HG03095 (cell line): Measurements from ENCODE around the gene BPIFB6.

Experiments used
- ATAC-seq: cut with Tn5 transposase; IDR thresholded peaks from one replicate; pipeline ENCODE4 v1.9.1; 2021; ENCODE audit warnings: moderate library complexity; ENCODE audit not compliant: unreplicated experiment

The BPIFB6 gene

DNA sequence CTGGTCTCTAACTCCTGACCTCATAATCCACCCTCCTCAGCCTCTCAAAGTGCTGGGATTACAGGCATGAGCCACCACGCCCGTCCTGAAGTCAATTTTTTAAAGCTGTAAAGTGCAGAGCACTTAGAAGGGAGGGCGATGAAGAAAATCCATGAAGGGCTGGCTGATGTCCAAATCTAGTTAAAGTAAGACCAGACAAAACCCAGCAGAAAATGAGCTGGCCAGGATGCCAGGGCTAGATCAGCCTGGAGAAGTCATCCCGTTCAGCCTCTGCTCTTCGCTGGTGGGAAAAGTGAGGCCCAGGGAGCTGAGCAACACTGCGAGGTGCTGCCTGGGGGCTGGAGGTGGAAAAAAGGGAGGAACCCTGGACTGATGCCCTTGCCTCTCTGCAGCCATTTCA is 51.1 kb downstream of the BPIFB6 start:
- no peak for ATAC-seq

- no peak for ATAC-seq
Observed at GRCh38 chr20:33083544-33084340, 52.3 kb downstream of the BPIFB6 start.

DNA sequence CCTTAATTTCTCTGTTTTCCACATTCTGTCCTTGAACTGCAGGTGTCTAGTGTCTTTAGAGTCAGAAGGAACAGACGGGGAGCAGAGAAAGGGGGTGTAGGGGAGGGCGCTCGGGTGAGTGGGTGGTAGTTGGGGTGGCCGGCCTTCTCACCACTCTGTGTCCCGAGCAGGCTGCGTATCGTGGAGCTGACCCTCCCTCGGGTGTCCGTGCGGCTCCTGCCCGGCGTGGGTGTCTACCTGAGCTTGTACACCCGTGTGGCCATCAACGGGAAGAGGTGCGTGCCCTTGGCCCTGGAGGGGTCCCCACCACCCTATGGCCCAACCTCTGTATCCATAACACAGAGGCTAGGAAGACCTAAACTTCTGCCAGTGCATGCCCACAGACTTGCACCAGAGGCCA is 53.3 kb downstream of the BPIFB6 start:
- ATAC-seq, result no peak

- ATAC-seq, result no peak
Observed at GRCh38 chr20:33086052-33086722, 54.7 kb downstream of the BPIFB6 start.

GRCh38 chr20:33091147-33091546 is 59.7 kb downstream of the BPIFB6 start:
- ATAC-seq, result no peak

GRCh38 chr20:33091693-33092092 is 60.2 kb downstream of the BPIFB6 start:
- no peak for ATAC-seq

- ATAC-seq, result no peak
Observed at GRCh38 chr20:33092361-33092760, 60.9 kb downstream of the BPIFB6 start.

- no peak for ATAC-seq
Observed at GRCh38 chr20:33093074-33093473, 61.6 kb downstream of the BPIFB6 start.

- ATAC-seq, result no peak
Observed at GRCh38 chr20:33093582-33093981, 62.1 kb downstream of the BPIFB6 start.
